A673 (cell line): Measurements from ENCODE around the gene GABRG3.

Source experiments
- CTCF ChIP-seq: fragments of 300-800, 200-600 bp; sonication (generic); conservative IDR thresholded peaks from 2 replicates; pipeline ENCODE4 v1.5.1; 2017; ENCODE audit warnings: low read depth, mild to moderate bottlenecking, antibody characterized with exemption, low read length, moderate library complexity, mixed read lengths
- EZH2 ChIP-seq: fragments of 200-600 bp; sonication (generic); IDR thresholded peaks from 2 replicates; pipeline ENCODE4 v1.6.1; 2017; ENCODE audit warnings: borderline replicate concordance, low read depth, mild to moderate bottlenecking, mixed read lengths, antibody characterized with exemption, low read length; ENCODE audit not compliant: poor library complexity, severe bottlenecking

DNA sequence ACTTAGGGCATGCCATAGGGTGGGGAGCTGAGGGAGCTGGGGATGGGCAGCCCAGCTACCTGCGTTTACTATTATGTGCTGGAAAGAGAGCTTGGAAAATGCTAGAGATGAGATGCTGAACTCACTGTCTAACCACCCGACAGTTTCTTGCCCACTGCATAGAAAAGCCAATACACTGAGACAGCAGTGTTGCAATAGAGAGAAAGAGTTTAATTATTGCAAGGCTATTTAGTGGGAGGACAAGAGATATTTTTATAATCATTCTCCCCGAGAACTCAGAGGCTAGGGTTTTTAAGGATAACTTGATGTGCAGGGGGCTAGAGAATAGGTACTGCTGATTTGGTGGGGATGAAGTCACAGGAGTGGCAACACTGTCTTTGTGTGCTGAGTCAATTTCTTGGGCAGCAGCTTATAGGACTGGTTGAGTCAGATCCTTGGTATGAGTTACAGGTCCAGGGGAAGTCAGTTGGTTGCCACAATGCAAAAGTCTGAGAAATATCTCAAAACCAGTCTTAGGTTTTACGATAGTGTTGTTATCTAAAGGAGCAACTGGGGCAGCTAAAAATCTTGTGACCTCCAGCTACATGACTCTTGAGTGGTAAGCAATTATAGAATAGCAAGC is 205.9 kb downstream of the GABRG3 start:
- TF ChIP-seq EZH2 (no peak), CTCF (no peak)
